GM12874 (cell line): ENCODE measurements around the gene MTM1.

Experiments used
- CTCF ChIP-seq: IDR thresholded peaks from 2 replicates; pipeline ENCODE4 v1.5.1; 2011; ENCODE audit warnings: low read depth, mild to moderate bottlenecking, control low read depth, low read length, moderate library complexity; ENCODE audit not compliant: insufficient read depth

The MTM1 gene

DNA sequence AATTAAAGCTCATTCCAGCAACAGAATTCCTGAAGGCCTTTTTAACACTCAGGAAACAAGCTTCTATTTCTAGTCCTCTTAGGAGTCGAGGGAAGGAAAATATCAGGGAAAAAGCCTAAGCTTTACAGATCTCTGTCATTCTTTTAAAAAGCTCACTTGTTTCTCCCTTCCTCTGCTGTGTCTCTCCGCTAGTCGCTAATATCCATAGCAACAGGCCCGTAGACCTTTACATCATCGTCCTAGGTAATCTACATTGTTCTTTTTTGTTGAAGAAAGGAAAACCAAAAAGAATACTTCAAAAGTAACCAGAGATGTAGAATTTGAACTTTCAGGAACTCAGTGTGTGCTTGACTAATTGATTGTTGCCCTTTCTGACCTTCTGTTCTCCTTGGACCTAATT lies 78.9 kb downstream of the MTM1 start:
- no peak for TF ChIP-seq CTCF

DNA sequence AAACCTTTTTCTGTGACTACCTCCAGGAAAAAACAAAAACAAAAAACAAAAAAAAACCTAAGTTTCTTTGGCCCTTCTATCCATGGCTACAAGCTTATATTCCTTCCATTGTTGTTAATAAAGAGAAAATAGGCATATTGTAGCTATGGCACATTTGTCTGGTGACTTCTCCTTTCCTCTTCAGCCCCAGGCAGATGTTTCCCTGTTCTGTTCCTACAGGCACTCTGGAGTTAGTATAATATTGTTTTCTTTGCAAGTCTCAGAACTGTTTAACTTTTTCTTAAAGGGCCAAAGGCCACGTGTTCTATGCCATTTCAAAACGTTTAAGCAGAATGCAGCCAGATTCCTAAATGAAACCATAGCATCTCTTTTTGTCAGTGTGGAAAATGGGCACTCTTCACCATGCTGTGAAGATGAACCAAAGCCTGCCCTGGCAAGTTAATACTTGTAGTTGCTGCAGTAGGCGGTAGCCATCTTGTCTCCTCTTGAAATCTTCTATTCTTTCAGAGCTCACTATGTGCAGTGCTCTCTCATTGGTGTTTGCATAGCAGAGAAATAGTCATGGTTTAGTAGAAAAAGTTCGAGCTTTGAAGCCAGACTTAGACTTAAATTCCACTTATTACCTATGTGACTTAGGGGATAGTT lies 80.0 kb downstream of the MTM1 start:
- no peak for TF ChIP-seq CTCF

- TF ChIP-seq CTCF = no peak
Measured at GRCh38 chrX:150649096-150649870, 80.9 kb downstream of the MTM1 start.

GRCh38 chrX:150651906-150652305 lies 83.5 kb downstream of the MTM1 start:
- TF ChIP-seq CTCF = no peak

- no peak for TF ChIP-seq CTCF
Measured at GRCh38 chrX:150655788-150656187, 87.4 kb downstream of the MTM1 start.

DNA sequence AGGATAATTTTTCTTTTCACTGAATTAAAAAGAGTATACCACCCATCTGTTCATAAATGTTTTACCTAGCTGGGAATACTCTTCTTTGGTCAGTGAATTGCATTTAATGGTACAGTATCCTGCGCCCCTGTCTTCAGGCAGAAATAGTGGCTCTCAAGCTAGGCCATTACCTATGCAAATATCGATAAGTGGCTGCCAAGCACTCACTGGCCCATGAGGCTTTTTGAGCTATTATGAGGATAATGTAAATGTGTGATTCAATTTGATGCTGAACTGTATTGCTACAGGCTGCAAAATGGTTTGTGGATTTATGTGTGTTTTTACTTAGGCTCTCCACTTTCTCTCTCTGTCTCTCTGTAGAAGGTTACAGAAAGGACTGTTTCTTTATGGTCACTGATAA lies 94.7 kb downstream of the MTM1 start:
- TF ChIP-seq CTCF = no peak

DNA sequence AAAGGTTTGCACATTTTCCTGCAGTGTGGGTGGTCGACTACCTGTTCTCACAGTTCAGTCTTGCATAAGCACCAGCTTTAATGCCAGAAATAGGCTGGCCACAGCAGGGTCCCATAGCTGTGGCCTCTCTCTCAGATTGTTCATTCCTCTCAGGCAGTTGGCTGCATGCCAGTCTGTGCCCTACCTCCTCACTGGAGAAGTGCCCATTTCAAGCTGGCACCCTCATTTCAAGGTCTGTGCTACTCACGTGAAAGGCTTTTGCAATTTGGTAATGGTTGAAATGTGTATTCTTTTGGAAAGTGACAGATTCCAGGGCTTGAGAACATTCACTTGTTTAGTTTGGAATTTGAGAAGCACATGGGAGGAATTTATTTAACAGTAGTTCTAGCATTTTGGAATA lies 95.9 kb downstream of the MTM1 start:
- TF ChIP-seq CTCF = no peak
